GM12878 (cell line): ENCODE results near the gene ZNF426. TPM values are rescaled to one million over a fixed set of nuclear protein-coding genes. Genes with fewer than 3 reads are reported as not detected.

Experiments
- ATAC-seq: fragments of 200-7000 bp; cut with Tn5 transposase; 3 replicates; pipeline ENCODE4 v1.9.1; 2020; ENCODE audit warnings: mild to moderate bottlenecking, moderate library complexity
- BruUV-seq: library from RNA; stranded (reverse); fragments of 400-500 nt; replicated peaks from 2 replicates; lab custom pipeline; 2021; lab: Mats Ljungman, UMichigan
- CTCF ChIA-PET: fragments of 300-600 bp; sonication (Branson Sonifier 250); formaldehyde crosslinking; extraction: SDS; loops from one replicate; lab custom pipeline; 2021; ENCODE audit warnings: inconsistent platforms; lab: Yijun Ruan, JAX
- POLR2A ChIA-PET: fragments of 350-600 bp; formaldehyde crosslinking; extraction: SDS; loops from one replicate; lab custom pipeline; 2021; ENCODE audit warnings: inconsistent platforms; lab: Charles Lee
- RAD21 ChIA-PET: fragments of 300-600 bp; sonication (Branson Sonifier 250); formaldehyde crosslinking; loops from one replicate; lab custom pipeline; 2023; ENCODE audit warnings: antibody characterized with exemption; ENCODE audit not compliant: unreplicated experiment; lab: Charles Lee
- SMC1A ChIA-PET: fragments of 300-600 bp; sonication (Branson Sonifier 250); formaldehyde crosslinking; loops from one replicate; lab custom pipeline; 2023; ENCODE audit not compliant: unreplicated experiment, uncharacterized antibody; lab: Charles Lee
- DNase-seq: peaks from one replicate; pipeline ENCODE4 v3.0.0-alpha.2; 2011; ENCODE audit warnings: low read depth, low spot score
- FAIRE-seq: peaks from 3 replicates; lab custom pipeline; 2011; peaks lifted over from hg19 to GRCh38; lab: Jason Lieb, UNC
- H2AFZ ChIP-seq: 2 replicates; pipeline ENCODE4 v1.6.0; 2011; ENCODE audit warnings: low read depth, low read length, control low read depth; ENCODE audit not compliant: control insufficient read depth
- H3K27ac ChIP-seq: 2 replicates; pipeline ENCODE4 v1.5.1; 2011; ENCODE audit warnings: control low read depth; ENCODE audit not compliant: control insufficient read depth, insufficient read depth
- H3K27me3 ChIP-seq, 2 experiments: replicated peaks in 1 of 2; 2 replicates each; pipeline versions ENCODE4 v1.6.0 to v1.6.1; 2011; ENCODE audit warnings: low read length in 1 of 2; ENCODE audit not compliant: control insufficient read depth in 2 of 2, insufficient read depth in 2 of 2
- H3K36me3 ChIP-seq, 2 experiments: 2 replicates each; pipeline ENCODE4 v1.5.1; 2011; ENCODE audit warnings: low read length in 1 of 2; ENCODE audit not compliant: control insufficient read depth in 2 of 2, insufficient read depth in 2 of 2
- H3K4me1 ChIP-seq: 2 replicates; pipeline ENCODE4 v1.6.1; 2011; ENCODE audit warnings: mild to moderate bottlenecking, low read length, moderate library complexity, mixed read lengths; ENCODE audit not compliant: control insufficient read depth, insufficient read depth
- H3K4me2 ChIP-seq: 2 replicates; pipeline ENCODE4 v1.6.0; 2011; ENCODE audit warnings: control low read depth; ENCODE audit not compliant: control insufficient read depth, insufficient read depth
- H3K4me3 ChIP-seq: fragments of 200-600 bp; sonication (generic); 2 replicates; pipeline ENCODE4 v1.5.1; 2016
- H3K79me2 ChIP-seq: 2 replicates; pipeline ENCODE4 v1.6.0; 2011; ENCODE audit warnings: low read length; ENCODE audit not compliant: control insufficient read depth, insufficient read depth
- H3K9ac ChIP-seq: 2 replicates; pipeline ENCODE4 v1.8.0; 2011; ENCODE audit warnings: low read length, control low read depth, mixed read lengths; ENCODE audit not compliant: control insufficient read depth, insufficient read depth
- H3K9me3 ChIP-seq: replicated peaks from 3 replicates; pipeline ENCODE4 v1.5.1; 2011; ENCODE audit warnings: mild to moderate bottlenecking, low read length; ENCODE audit not compliant: control insufficient read depth, insufficient read depth
- H4K20me1 ChIP-seq: 2 replicates; pipeline ENCODE4 v1.6.0; 2011; ENCODE audit not compliant: control insufficient read depth, insufficient read depth
- CHD1 ChIP-seq: IDR thresholded peaks from 2 replicates; pipeline ENCODE4 v1.6.1; 2012; ENCODE audit warnings: low read depth, low read length, improper control_type of control experiment
- E2F8 ChIP-seq: fragments of 450-650 bp; IDR thresholded peaks from 2 replicates; pipeline ENCODE4 v1.6.1; 2018; ENCODE audit warnings: mild to moderate bottlenecking, low read depth, moderate library complexity; ENCODE audit not compliant: partially characterized antibody
- EZH2 ChIP-seq: IDR thresholded peaks from 2 replicates; pipeline ENCODE4 v1.6.1; 2012; ENCODE audit warnings: low read depth, mild to moderate bottlenecking, control low read depth, inconsistent platforms, low read length, borderline replicate concordance; ENCODE audit not compliant: control insufficient read depth
- GABPA ChIP-seq: IDR thresholded peaks from 2 replicates; pipeline ENCODE4 v1.6.1; 2014; ENCODE audit warnings: antibody characterized with exemption, low read depth, mild to moderate bottlenecking, inconsistent platforms
- HDAC2 ChIP-seq: fragments of 200-600 bp; sonication (generic); IDR thresholded peaks from 2 replicates; pipeline ENCODE4 v1.6.1; 2017
- MEF2B ChIP-seq: fragments of 450-650 bp; IDR thresholded peaks from 2 replicates; pipeline ENCODE4 v1.6.1; 2018; ENCODE audit warnings: mild to moderate bottlenecking, moderate library complexity; ENCODE audit not compliant: partially characterized antibody, poor library complexity, severe bottlenecking
- NFXL1 ChIP-seq: fragments of 450-650 bp; IDR thresholded peaks from 2 replicates; pipeline ENCODE4 v1.6.1; 2017; ENCODE audit warnings: antibody characterized with exemption, mild to moderate bottlenecking, borderline replicate concordance
- POLR2AphosphoS2 ChIP-seq: IDR thresholded peaks from 2 replicates; pipeline ENCODE4 v1.6.1; 2011; ENCODE audit warnings: low read depth, mild to moderate bottlenecking, low read length, improper control_type of control experiment, moderate library complexity
- RAD21 ChIP-seq: IDR thresholded peaks from 2 replicates; pipeline ENCODE4 v1.6.1; 2011; ENCODE audit warnings: mild to moderate bottlenecking, low read depth, low read length, moderate library complexity; ENCODE audit not compliant: insufficient read depth
- RELA ChIP-seq: fragments of 450-650 bp; IDR thresholded peaks from 2 replicates; pipeline ENCODE4 v1.8.0; 2014; ENCODE audit warnings: borderline replicate concordance; ENCODE audit not compliant: partially characterized antibody
- REST ChIP-seq: IDR thresholded peaks from 2 replicates; pipeline ENCODE4 v1.6.1; 2012; ENCODE audit warnings: mild to moderate bottlenecking, low read depth, low read length
- ZNF384 ChIP-seq: IDR thresholded peaks from 2 replicates; pipeline ENCODE4 v1.6.1; 2012; ENCODE audit warnings: low read depth, mild to moderate bottlenecking, low read length, improper control_type of control experiment, borderline replicate concordance
- ZZZ3 ChIP-seq: IDR thresholded peaks from 2 replicates; pipeline ENCODE4 v1.6.1; 2011; ENCODE audit warnings: low read depth; ENCODE audit not compliant: control insufficient read depth, insufficient read length
- WGBS: methylation state at CpG from one replicate; pipeline ENCODE4 v1.1.6; 2016; ENCODE audit warnings: low lambda C conversion rate; ENCODE audit not compliant: insufficient replicate concordance, insufficient coverage; ENCODE audit errors: missing lambda C conversion rate; 5-methylcytosine and 5-hydroxymethylcytosine counted together
- in situ Hi-C: fragments of 300-500 bp; cut with MboI; formaldehyde crosslinking; loops from 9 replicates; pipeline ENCODE4 v1.14.3; 2018; ENCODE audit warnings: mixed read lengths
- intact Hi-C: fragments of 100-400 bp; cut with micrococcal nuclease; formaldehyde crosslinking; loops from one replicate; pipeline ENCODE4 v1.14.2; 2022; ENCODE audit not compliant: unreplicated experiment
- polyA plus RNA-seq, 11 experiments: library from polyadenylated mRNA; depleted of rRNA in 4 of 11; unstranded in 6 of 11; stranded (reverse) in 5 of 11; fragments of >200 nt; fragmentation: Nextera tagmentation in 4 of 11; fragmentation: Illumina TruSeq in 1 of 11; extraction: Ambion mirVana in 4 of 11; extraction: Trizol in 1 of 11; gene quantifications; 1 replicate in 1 of 11; 2 replicates in 10 of 11; pipeline versions ENCODE4 v1.2.1 to v1.2.3, GENCODE V29; 2011 to 2016; ENCODE audit warnings: inconsistent platforms in 2 of 11, missing spikeins in 2 of 11, low read depth in 1 of 11
- total RNA-seq, 4 experiments: library from RNA; depleted of rRNA in 3 of 4; stranded (reverse); fragments of >200 nt in 3 of 4; fragmentation: Illumina TruSeq in 1 of 4; extraction: Trizol in 1 of 4; gene quantifications; 2 replicates each; pipeline versions ENCODE4 v1.2.1 to v1.2.3, GENCODE V29; 2013 to 2021

Gene ZNF426
- total and polyA plus RNA-seq, 10 of the 15 experiments (the other 5 are each of a cell fraction or from before 2014, with no cell fraction given) = 3.0 to 11.3 (median 6.8) TPM

GRCh38 chr19:9500796-9501195 is 37.6 kb downstream of the ZNF426 start:
- BruUV-seq = no TSS peak
- no peak overlapping the region for H2AFZ ChIP-seq
- in situ Hi-C loops = no loop called here

More at GRCh38 chr19:9500796-9501195, 37.6 kb downstream of the ZNF426 start:
- TF ChIP-seq ZNF384 (no peak), ZZZ3 (no peak), POLR2AphosphoS2 (no peak), RELA (no peak), MEF2B (no peak), REST (no peak), RAD21 (no peak), HDAC2 (no peak), GABPA (no peak), CHD1 (no peak), NFXL1 (no peak), EZH2 (no peak), E2F8 (no peak)
- Histone ChIP-seq H3K4me3 (no peak overlapping the region), H3K79me2 (no peaks in the 10 kb centered on the region), H4K20me1 (no peaks in the 10 kb centered on the region), H3K27me3 (no peaks in the 10 kb centered on the region), H3K36me3 (no peaks in the 10 kb centered on the region), H3K9me3 (no peaks in the 10 kb centered on the region; the same call in 2 of the 3 replicates), H3K27ac (no peak overlapping the region), H3K4me1 (no peaks in the 10 kb centered on the region), H3K9ac (no peak overlapping the region), H3K4me2 (no peak overlapping the region)
- FAIRE-seq = no peak
- ChIA-PET POLR2A (no interaction called here), RAD21 (no interaction called here), SMC1A (no interaction called here), CTCF (interaction anchor here (0.6 kb wide), 1 partner anchor 8 kb away, joined by 3 read pairs; no protein-coding TSS in a partner anchor)
- intact Hi-C loops = no loop called here
- DNase-seq = no peak
- ATAC-seq = no peak
- 45% methylated on average over 1 of the region's 1 CpG for WGBS
